GM15510 (cell line): Measurements from ENCODE around the gene SYNE1.

Experiments used
- POLR2A ChIP-seq: IDR thresholded peaks from 3 replicates; pipeline ENCODE4 v1.6.1; 2011; ENCODE audit warnings: borderline replicate concordance; ENCODE audit not compliant: insufficient read length; ENCODE audit errors: extremely low read depth

SYNE1 gene

GRCh38 chr6:152122434-152122833 lies 514.7 kb downstream of the SYNE1 start:
- TF ChIP-seq POLR2A: no peak

GRCh38 chr6:152121910-152122309 lies 515.3 kb downstream of the SYNE1 start:
- TF ChIP-seq POLR2A: no peak

GRCh38 chr6:152119831-152120230 lies 517.3 kb downstream of the SYNE1 start:
- no peak for TF ChIP-seq POLR2A

- TF ChIP-seq POLR2A: no peak
Measured at GRCh38 chr6:152118678-152119077, 518.5 kb downstream of the SYNE1 start.

GRCh38 chr6:152118224-152118623 lies 518.9 kb downstream of the SYNE1 start:
- TF ChIP-seq POLR2A: no peak

GRCh38 chr6:152117156-152118133 lies 519.7 kb downstream of the SYNE1 start:
- TF ChIP-seq POLR2A: no peak

GRCh38 chr6:152112491-152113261 lies 524.5 kb downstream of the SYNE1 start:
- no peak for TF ChIP-seq POLR2A

GRCh38 chr6:152110886-152111820 lies 526.0 kb downstream of the SYNE1 start:
- no peak for TF ChIP-seq POLR2A

GRCh38 chr6:152107973-152108372 lies 529.2 kb downstream of the SYNE1 start:
- TF ChIP-seq POLR2A: no peak

GRCh38 chr6:152100183-152100618 lies 537.0 kb downstream of the SYNE1 start:
- TF ChIP-seq POLR2A: no peak

- TF ChIP-seq POLR2A: no peak
Measured at GRCh38 chr6:152099446-152100182, 537.5 kb downstream of the SYNE1 start.

- no peak for TF ChIP-seq POLR2A
Measured at GRCh38 chr6:152098683-152099082, 538.5 kb downstream of the SYNE1 start.

- no peak for TF ChIP-seq POLR2A
Measured at GRCh38 chr6:152096863-152097496, 540.2 kb downstream of the SYNE1 start.
